Endothelial cell of umbilical vein (primary cell): ENCODE data around the gene RAD51B. TPM values are rescaled to one million over a fixed set of nuclear protein-coding genes. Genes with fewer than 3 reads are reported as not detected.

ENCODE experiments used
- BruUV-seq: library from RNA; stranded (reverse); fragments of 400-500 nt; replicated peaks from 2 replicates; lab custom pipeline; 2021; lab: Mats Ljungman, UMichigan
- CTCF ChIA-PET: fragments of 300-600, 350-600 bp; sonication (Branson Sonifier 250); formaldehyde crosslinking; loops from one replicate; lab custom pipeline; 2021; ENCODE audit warnings: antibody characterized with exemption, inconsistent platforms; lab: Charles Lee
- POLR2A ChIA-PET: fragments of 300-600, 350-600 bp; sonication (Branson Sonifier 250); formaldehyde crosslinking; loops from one replicate; lab custom pipeline; 2021; ENCODE audit warnings: antibody characterized with exemption, inconsistent platforms; lab: Charles Lee
- DNase-seq: peaks from one replicate; pipeline ENCODE4 v3.0.0-alpha.2; 2011; ENCODE audit warnings: low read depth, low spot score
- FAIRE-seq: peaks from 2 replicates; lab custom pipeline; 2011; peaks lifted over from hg19 to GRCh38; lab: Jason Lieb, UNC
- H2AFZ ChIP-seq: 2 replicates; pipeline ENCODE4 v1.6.0; 2012; ENCODE audit warnings: low read depth, low read length, control low read depth, inconsistent platforms
- H3K27ac ChIP-seq: 2 replicates; pipeline ENCODE4 v1.5.1; 2011; ENCODE audit warnings: low read depth, mild to moderate bottlenecking, control low read depth, low read length, moderate library complexity; ENCODE audit not compliant: insufficient read depth
- H3K27me3 ChIP-seq, 2 experiments: 2 replicates each; pipeline versions ENCODE4 v1.6.0 to v1.6.1; 2011; ENCODE audit warnings: low read length in 2 of 2, mixed read lengths in 1 of 2; ENCODE audit not compliant: control insufficient read depth in 2 of 2, insufficient read depth in 2 of 2
- H3K36me3 ChIP-seq, 2 experiments: 2 replicates in 1 of 2; 3 replicates in 1 of 2; pipeline ENCODE4 v1.5.1; 2011; ENCODE audit warnings: low read length in 2 of 2, mild to moderate bottlenecking in 1 of 2, moderate library complexity in 1 of 2; ENCODE audit not compliant: control insufficient read depth in 2 of 2, insufficient read depth in 2 of 2; ENCODE audit errors: extremely low read depth in 1 of 2
- H3K4me1 ChIP-seq: 3 replicates; pipeline ENCODE4 v1.5.1; 2011; ENCODE audit warnings: mild to moderate bottlenecking, low read length; ENCODE audit not compliant: control insufficient read depth, insufficient read depth; ENCODE audit errors: extremely low read depth
- H3K4me2 ChIP-seq: 2 replicates; pipeline ENCODE4 v1.6.1; 2011; ENCODE audit warnings: low read length, control low read depth, mixed read lengths; ENCODE audit not compliant: insufficient read depth
- H3K4me3 ChIP-seq, 3 experiments: fragments of 200-600 bp in 1 of 3; sonication (generic), shearing (Covaris generic) in 1 of 3; replicated peaks in 1 of 3; 2 replicates each; pipeline ENCODE4 v1.5.1; 2011 to 2016; ENCODE audit warnings: control low read depth in 3 of 3, low read length in 3 of 3, mild to moderate bottlenecking in 2 of 3, inconsistent platforms in 1 of 3, low read depth in 1 of 3, moderate library complexity in 1 of 3; ENCODE audit not compliant: insufficient read depth in 1 of 3
- H3K79me2 ChIP-seq: 2 replicates; pipeline ENCODE4 v1.6.0; 2012; ENCODE audit warnings: low read length, inconsistent platforms; ENCODE audit not compliant: control insufficient read depth, insufficient read depth
- H3K9ac ChIP-seq: replicated peaks from 2 replicates; pipeline ENCODE3; 2011; ENCODE audit warnings: low read length, control low read depth; ENCODE audit not compliant: insufficient read depth; ENCODE audit errors: extremely low read depth
- H3K9me1 ChIP-seq: replicated peaks from 3 replicates; pipeline ENCODE4 v1.6.0; 2011; ENCODE audit warnings: mild to moderate bottlenecking, low read length; ENCODE audit not compliant: control insufficient read depth, insufficient read depth; ENCODE audit errors: extremely low read depth
- H3K9me3 ChIP-seq: replicated peaks from 2 replicates; pipeline ENCODE4 v1.5.1; 2012; ENCODE audit warnings: low read length, inconsistent platforms; ENCODE audit not compliant: control insufficient read depth, insufficient read depth
- H4K20me1 ChIP-seq: replicated peaks from 2 replicates; pipeline ENCODE3; 2011; ENCODE audit warnings: mild to moderate bottlenecking, low read length; ENCODE audit not compliant: control insufficient read depth, insufficient read depth; ENCODE audit errors: extremely low read depth
- EZH2 ChIP-seq: IDR thresholded peaks from 2 replicates; pipeline ENCODE4 v1.6.1; 2012; ENCODE audit warnings: borderline replicate concordance, low read depth, mild to moderate bottlenecking, moderate library complexity, low read length, inconsistent platforms; ENCODE audit not compliant: severe bottlenecking
- FOS ChIP-seq: IDR thresholded peaks from 2 replicates; pipeline ENCODE4 v1.6.1; 2011; ENCODE audit warnings: mild to moderate bottlenecking, low read length, moderate library complexity, borderline replicate concordance; ENCODE audit not compliant: insufficient read depth
- GATA2 ChIP-seq: IDR thresholded peaks from 2 replicates; pipeline ENCODE4 v1.7.0; 2011; ENCODE audit warnings: low read depth, mild to moderate bottlenecking, moderate library complexity, mixed read lengths, low read length; ENCODE audit not compliant: insufficient read length, insufficient read depth
- JUN ChIP-seq: IDR thresholded peaks from 2 replicates; pipeline ENCODE4 v1.6.1; 2011; ENCODE audit warnings: borderline replicate concordance, low read depth; ENCODE audit not compliant: insufficient read length, insufficient read depth
- MYC ChIP-seq: IDR thresholded peaks from one replicate; pipeline ENCODE4 v1.6.1; 2011; ENCODE audit warnings: mild to moderate bottlenecking, low read depth, low read length
- POLR2A ChIP-seq: IDR thresholded peaks from 2 replicates; pipeline ENCODE4 v1.6.1; 2012; ENCODE audit warnings: low read depth, mild to moderate bottlenecking, control low read depth, low read length
- dilution Hi-C: fragments of 300-500 bp; cut with MboI; formaldehyde crosslinking; loops from one replicate; pipeline ENCODE4 v1.15.0; 2019; ENCODE audit warnings: low sequenced_read_pairs; ENCODE audit not compliant: extremely low pct_ligation_motif_present
- intact Hi-C: fragments of 100-400 bp; cut with micrococcal nuclease; formaldehyde crosslinking; loops from one replicate; pipeline ENCODE4 v1.10.0; 2022
- polyA plus RNA-seq, 4 experiments: library from polyadenylated mRNA; depleted of rRNA in 3 of 4; stranded (reverse) in 3 of 4; unstranded in 1 of 4; fragments of >200 nt; gene quantifications; 2 replicates each; pipeline versions ENCODE4 v1.2.1 to v1.2.3, GENCODE V29; 2011 to 2012; ENCODE audit warnings: missing spikeins in 1 of 4
- total RNA-seq: library from RNA; stranded (reverse); gene quantifications from 2 replicates; pipeline ENCODE4 v1.2.3, GENCODE V29; 2021
- TF ChIP-seq, protein P1 (sequence below): IDR thresholded peaks from 2 replicates; pipeline ENCODE4 v1.6.1; 2011; ENCODE audit not compliant: insufficient read depth, insufficient read length
- TF ChIP-seq, protein P2 (sequence below), 2 donors: IDR thresholded peaks; 1 replicate in 1 of 2; 2 replicates in 1 of 2; pipeline ENCODE4 v1.5.1; 2011; ENCODE audit warnings: low read length in 2 of 2, mild to moderate bottlenecking in 2 of 2, moderate library complexity in 2 of 2, control low read depth in 1 of 2, inconsistent platforms in 1 of 2, low read depth in 1 of 2; ENCODE audit not compliant: insufficient read depth in 1 of 2; ENCODE audit errors: extremely low read depth in 1 of 2

RAD51B gene
- total and polyA plus RNA-seq, 2 donors (not counting 3 experiments of a cell fraction or from before 2014, with no cell fraction given) = 3.9 to 19.0 TPM

DNA sequence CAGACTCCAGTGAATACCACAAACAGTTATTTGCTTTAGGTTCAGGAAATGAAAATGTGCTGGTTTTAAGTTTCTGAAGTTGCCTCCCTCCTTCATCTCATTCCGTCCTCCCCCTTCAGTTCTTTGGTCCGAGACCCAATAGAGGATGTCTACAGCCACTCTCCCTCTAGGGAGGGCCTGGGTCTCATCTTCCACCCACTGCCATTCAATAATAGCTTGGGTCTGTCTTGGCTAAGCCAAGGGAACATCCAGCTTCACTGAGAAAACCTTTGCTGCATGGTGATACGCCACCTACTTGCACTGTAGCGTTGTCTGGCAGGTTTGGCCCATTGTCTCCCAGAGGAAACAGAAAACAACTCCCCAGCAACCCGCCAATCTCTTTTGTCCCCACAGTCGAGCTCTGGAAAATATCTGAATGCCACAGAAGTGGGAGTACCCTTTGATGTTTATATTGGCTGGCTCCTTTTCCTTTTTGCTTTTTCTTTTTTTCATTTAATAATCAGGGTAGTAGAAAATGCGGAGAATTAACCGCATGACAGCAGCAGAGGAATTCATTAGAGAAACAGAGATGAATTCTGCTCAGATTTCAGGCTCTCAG is 380.1 kb downstream of the RAD51B start:
- peak overlapping the region; percentile 85 for H3K4me2 ChIP-seq

More for the DNA sequence above, 380.1 kb downstream of the RAD51B start:
- ChIA-PET CTCF (interaction anchor here (0.7 to 1.6 kb wide), 11 partner anchors 13 to 618 kb away, joined by 3 to 7 read pairs (median 3); no protein-coding TSS in a partner anchor), POLR2A (interaction anchor here (1.0 kb wide), 1 partner anchor 593 kb away, joined by 3 read pairs; the partner anchor contains the start of gene ZFP36L1)
- Histone ChIP-seq H3K9me1 (no peaks in the 10 kb centered on the region), H3K79me2 (no peaks in the 10 kb centered on the region), H3K27ac (peak overlapping the region; percentile 80), H2AFZ (peak overlapping the region; percentile 99), H3K4me1 (peaks cover 17% of the 10 kb centered on the region), H3K9me3 (no peaks in the 10 kb centered on the region), H3K27me3 (no peaks in the 10 kb centered on the region), H3K36me3 (no peaks in the 10 kb centered on the region), H3K9ac (peak overlapping the region; percentile 51), H3K4me3 (peak overlapping the region in 1 of 3 experiments; percentile 19), H4K20me1 (no peaks in the 10 kb centered on the region)
- TF ChIP-seq EZH2 (no peak), FOS (no peak), JUN (peak; percentile 3), POLR2A (no peak), MYC (no peak), GATA2 (no peak)
- TF ChIP-seq, protein P1, sequence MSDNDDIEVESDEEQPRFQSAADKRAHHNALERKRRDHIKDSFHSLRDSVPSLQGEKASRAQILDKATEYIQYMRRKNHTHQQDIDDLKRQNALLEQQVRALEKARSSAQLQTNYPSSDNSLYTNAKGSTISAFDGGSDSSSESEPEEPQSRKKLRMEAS = no peak
- TF ChIP-seq, protein P2, sequence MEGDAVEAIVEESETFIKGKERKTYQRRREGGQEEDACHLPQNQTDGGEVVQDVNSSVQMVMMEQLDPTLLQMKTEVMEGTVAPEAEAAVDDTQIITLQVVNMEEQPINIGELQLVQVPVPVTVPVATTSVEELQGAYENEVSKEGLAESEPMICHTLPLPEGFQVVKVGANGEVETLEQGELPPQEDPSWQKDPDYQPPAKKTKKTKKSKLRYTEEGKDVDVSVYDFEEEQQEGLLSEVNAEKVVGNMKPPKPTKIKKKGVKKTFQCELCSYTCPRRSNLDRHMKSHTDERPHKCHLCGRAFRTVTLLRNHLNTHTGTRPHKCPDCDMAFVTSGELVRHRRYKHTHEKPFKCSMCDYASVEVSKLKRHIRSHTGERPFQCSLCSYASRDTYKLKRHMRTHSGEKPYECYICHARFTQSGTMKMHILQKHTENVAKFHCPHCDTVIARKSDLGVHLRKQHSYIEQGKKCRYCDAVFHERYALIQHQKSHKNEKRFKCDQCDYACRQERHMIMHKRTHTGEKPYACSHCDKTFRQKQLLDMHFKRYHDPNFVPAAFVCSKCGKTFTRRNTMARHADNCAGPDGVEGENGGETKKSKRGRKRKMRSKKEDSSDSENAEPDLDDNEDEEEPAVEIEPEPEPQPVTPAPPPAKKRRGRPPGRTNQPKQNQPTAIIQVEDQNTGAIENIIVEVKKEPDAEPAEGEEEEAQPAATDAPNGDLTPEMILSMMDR (IDR thresholded peaks at IDR 0.05; ENCODE audit: extremely low read depth in 1 of 2, insufficient read depth in 1 of 2, low read depth in 1 of 2, low read length in 2 of 2) = peak; percentile 8 to 39
- peak; percentile 97 for DNase-seq
- BruUV-seq = no TSS peak
- dilution Hi-C loops (no loop called here), intact Hi-C loops (loop anchor here (1.0 kb wide), 1 partner anchor 572 kb away; no protein-coding TSS in a partner anchor)
- peak; percentile 62 for FAIRE-seq
